Measurements from ENCODE around the gene BRF1.

The BRF1 gene

GRCh38 chr14:105207996-105208737 is 92.6 kb downstream of the BRF1 start:
- Histone ChIP-seq H3K27me3 (ENCODE audit: control insufficient read depth, insufficient read depth, low read length) (no peaks in the 10 kb centered on the region), H3K9me3 (replicated peaks; ENCODE audit: low read length) (no peaks in the 10 kb centered on the region), H3K4me3 (ENCODE audit: low read length) (no peak overlapping the region), H3K36me3 (ENCODE audit: insufficient read depth, low read length) (no peaks in the 10 kb centered on the region), H3K4me1 (ENCODE audit: control insufficient read depth, insufficient read depth, low read length) (peaks cover 7% of the 10 kb centered on the region), H3K4me2 (ENCODE audit: low read length) (no peak overlapping the region), H3K9ac (ENCODE audit: low read depth, low read length) (no peak overlapping the region)

GRCh38 chr14:105207460-105207901 is 93.3 kb downstream of the BRF1 start:
- Histone ChIP-seq H3K4me3 (ENCODE audit: low read length) (no peak overlapping the region), H3K4me1 (ENCODE audit: control insufficient read depth, insufficient read depth, low read length) (peaks cover 7% of the 10 kb centered on the region), H3K36me3 (ENCODE audit: insufficient read depth, low read length) (no peaks in the 10 kb centered on the region), H3K9ac (ENCODE audit: low read depth, low read length) (no peak overlapping the region), H3K9me3 (replicated peaks; ENCODE audit: low read length) (no peaks in the 10 kb centered on the region), H3K27me3 (ENCODE audit: control insufficient read depth, insufficient read depth, low read length) (no peaks in the 10 kb centered on the region), H3K4me2 (ENCODE audit: low read length) (no peak overlapping the region)

GRCh38 chr14:105206873-105207272 is 93.9 kb downstream of the BRF1 start:
- no peak overlapping the region for H3K4me2 ChIP-seq (ENCODE audit: low read length)
- no peaks in the 10 kb centered on the region for H3K36me3 ChIP-seq (ENCODE audit: insufficient read depth, low read length)
- H3K9me3 ChIP-seq (replicated peaks; ENCODE audit: low read length): no peaks in the 10 kb centered on the region
- no peak overlapping the region for H3K4me3 ChIP-seq (ENCODE audit: low read length)
- no peaks in the 10 kb centered on the region for H3K27me3 ChIP-seq (ENCODE audit: control insufficient read depth, insufficient read depth, low read length)
- H3K4me1 ChIP-seq (ENCODE audit: control insufficient read depth, insufficient read depth, low read length): peaks cover 7% of the 10 kb centered on the region
- no peak overlapping the region for H3K9ac ChIP-seq (ENCODE audit: low read depth, low read length)

- Histone ChIP-seq H3K4me3 (ENCODE audit: low read length) (no peak overlapping the region), H3K9ac (ENCODE audit: low read depth, low read length) (no peak overlapping the region), H3K36me3 (ENCODE audit: insufficient read depth, low read length) (no peaks in the 10 kb centered on the region)
Observed at GRCh38 chr14:105205673-105206208, 95.1 kb downstream of the BRF1 start.

GRCh38 chr14:105204931-105205672 is 95.7 kb downstream of the BRF1 start:
- Histone ChIP-seq H3K4me1 (ENCODE audit: control insufficient read depth, insufficient read depth, low read length) (peaks cover 7% of the 10 kb centered on the region), H3K27me3 (ENCODE audit: control insufficient read depth, insufficient read depth, low read length) (peaks cover 7% of the 10 kb centered on the region), H3K36me3 (ENCODE audit: insufficient read depth, low read length) (no peaks in the 10 kb centered on the region), H3K9me3 (replicated peaks; ENCODE audit: low read length) (no peaks in the 10 kb centered on the region), H3K9ac (ENCODE audit: low read depth, low read length) (no peak overlapping the region), H3K4me2 (ENCODE audit: low read length) (no peak overlapping the region), H3K4me3 (ENCODE audit: low read length) (no peak overlapping the region)

More at GRCh38 chr14:105205673-105206208, 95.1 kb downstream of the BRF1 start:
- Histone ChIP-seq H3K9me3 (replicated peaks; ENCODE audit: low read length) (no peaks in the 10 kb centered on the region), H3K4me2 (ENCODE audit: low read length) (no peak overlapping the region), H3K27me3 (ENCODE audit: control insufficient read depth, insufficient read depth, low read length) (peaks cover 1% of the 10 kb centered on the region), H3K4me1 (ENCODE audit: control insufficient read depth, insufficient read depth, low read length) (peaks cover 7% of the 10 kb centered on the region)

- Histone ChIP-seq H3K4me3 (ENCODE audit: low read length) (no peak overlapping the region), H3K4me1 (ENCODE audit: control insufficient read depth, insufficient read depth, low read length) (peaks cover 7% of the 10 kb centered on the region)
Observed at GRCh38 chr14:105204206-105204930, 96.4 kb downstream of the BRF1 start.

GRCh38 chr14:105203701-105204100 is 97.1 kb downstream of the BRF1 start:
- peaks cover 11% of the 10 kb centered on the region for H3K4me1 ChIP-seq (ENCODE audit: control insufficient read depth, insufficient read depth, low read length)
- H3K9me3 ChIP-seq (replicated peaks; ENCODE audit: low read length): no peaks in the 10 kb centered on the region
- no peak overlapping the region for H3K4me3 ChIP-seq (ENCODE audit: low read length)
- peaks cover 8% of the 10 kb centered on the region for H3K27me3 ChIP-seq (ENCODE audit: control insufficient read depth, insufficient read depth, low read length)
- H3K9ac ChIP-seq (ENCODE audit: low read depth, low read length): no peak overlapping the region
- no peaks in the 10 kb centered on the region for H3K36me3 ChIP-seq (ENCODE audit: insufficient read depth, low read length)
- no peak overlapping the region for H3K4me2 ChIP-seq (ENCODE audit: low read length)

More at GRCh38 chr14:105204206-105204930, 96.4 kb downstream of the BRF1 start:
- Histone ChIP-seq H3K36me3 (ENCODE audit: insufficient read depth, low read length) (no peaks in the 10 kb centered on the region), H3K9me3 (replicated peaks; ENCODE audit: low read length) (no peaks in the 10 kb centered on the region), H3K9ac (ENCODE audit: low read depth, low read length) (no peak overlapping the region), H3K27me3 (ENCODE audit: control insufficient read depth, insufficient read depth, low read length) (peaks cover 8% of the 10 kb centered on the region), H3K4me2 (ENCODE audit: low read length) (no peak overlapping the region)

- H3K9ac ChIP-seq (ENCODE audit: low read depth, low read length): no peak overlapping the region
Observed at GRCh38 chr14:105203057-105203531, 97.7 kb downstream of the BRF1 start.

GRCh38 chr14:105201925-105202513 is 98.8 kb downstream of the BRF1 start:
- Histone ChIP-seq H3K36me3 (ENCODE audit: insufficient read depth, low read length) (no peaks in the 10 kb centered on the region), H3K4me1 (ENCODE audit: control insufficient read depth, insufficient read depth, low read length) (peaks cover 11% of the 10 kb centered on the region), H3K4me2 (ENCODE audit: low read length) (no peak overlapping the region), H3K27me3 (ENCODE audit: control insufficient read depth, insufficient read depth, low read length) (peaks cover 20% of the 10 kb centered on the region), H3K9ac (ENCODE audit: low read depth, low read length) (no peak overlapping the region), H3K4me3 (ENCODE audit: low read length) (no peak overlapping the region), H3K9me3 (replicated peaks; ENCODE audit: low read length) (no peaks in the 10 kb centered on the region)

More at GRCh38 chr14:105203057-105203531, 97.7 kb downstream of the BRF1 start:
- peak overlapping the region; percentile 49 for H3K4me2 ChIP-seq (ENCODE audit: low read length)
- no peak overlapping the region for H3K4me3 ChIP-seq (ENCODE audit: low read length)
- H3K36me3 ChIP-seq (ENCODE audit: insufficient read depth, low read length): no peaks in the 10 kb centered on the region
- peaks cover 11% of the 10 kb centered on the region for H3K27me3 ChIP-seq (ENCODE audit: control insufficient read depth, insufficient read depth, low read length)
- H3K4me1 ChIP-seq (ENCODE audit: control insufficient read depth, insufficient read depth, low read length): peaks cover 11% of the 10 kb centered on the region
- H3K9me3 ChIP-seq (replicated peaks; ENCODE audit: low read length): no peaks in the 10 kb centered on the region

GRCh38 chr14:105201156-105201924 is 99.5 kb downstream of the BRF1 start:
- Histone ChIP-seq H3K27me3 (ENCODE audit: control insufficient read depth, insufficient read depth, low read length) (peaks cover 24% of the 10 kb centered on the region), H3K4me2 (ENCODE audit: low read length) (no peak overlapping the region), H3K9me3 (replicated peaks; ENCODE audit: low read length) (no peaks in the 10 kb centered on the region), H3K36me3 (ENCODE audit: insufficient read depth, low read length) (no peaks in the 10 kb centered on the region), H3K4me3 (ENCODE audit: low read length) (no peak overlapping the region), H3K9ac (ENCODE audit: low read depth, low read length) (no peak overlapping the region), H3K4me1 (ENCODE audit: control insufficient read depth, insufficient read depth, low read length) (peaks cover 11% of the 10 kb centered on the region)
